Measurements from ENCODE around the gene THSD4.
"Not testable (repeated sequence)": the region's sequence is repeated elsewhere in the genome, so short reads cannot be mapped to it uniquely, and the experiment has no call there.

THSD4 gene

DNA sequence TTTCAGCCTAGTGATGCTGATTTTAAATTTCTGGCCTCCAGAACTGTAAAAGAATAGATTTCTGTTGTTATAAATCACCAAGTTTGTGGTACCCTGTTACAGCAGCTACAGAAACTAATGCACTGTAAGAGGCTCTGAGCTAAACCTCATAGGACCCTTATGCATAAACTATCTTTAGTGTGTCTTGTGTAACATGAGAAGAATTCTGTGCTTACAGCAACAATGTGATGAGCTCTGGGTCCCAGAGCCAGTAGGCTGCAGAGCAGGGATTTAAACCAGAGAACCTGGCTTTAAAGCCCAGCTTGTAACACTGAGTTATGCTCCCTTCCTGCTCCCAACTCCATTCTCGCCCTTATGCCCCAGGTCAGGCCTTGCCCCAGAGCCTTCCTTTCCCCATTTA lies 113.1 kb downstream of the THSD4 start:
- no peak for DNase-seq

- no peak for DNase-seq
These were observed 115.0 kb downstream of the THSD4 start for GRCh38 chr15:71230303-71230702.

DNA sequence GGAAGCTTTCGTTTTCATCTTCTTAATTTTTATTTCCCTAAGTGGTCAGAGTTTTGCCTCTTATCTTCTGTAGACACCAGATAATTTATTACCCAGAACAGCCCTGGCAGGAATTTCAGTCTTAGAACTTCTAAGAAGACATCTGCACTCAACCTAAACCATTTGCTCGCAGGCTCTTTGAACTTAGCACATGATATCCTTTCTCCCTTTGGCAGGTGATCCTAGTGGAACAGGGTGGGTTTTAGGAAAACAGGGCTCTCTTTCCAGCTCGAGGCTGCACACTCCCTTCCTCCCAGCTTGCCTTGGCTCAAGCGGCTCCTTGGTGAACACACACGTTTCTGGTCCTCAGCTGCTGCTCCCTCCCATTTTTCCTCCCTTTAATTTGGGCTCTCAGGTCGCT lies 116.5 kb downstream of the THSD4 start:
- no peak for DNase-seq

GRCh38 chr15:71232411-71232810 lies 117.1 kb downstream of the THSD4 start:
- DNase-seq, result no peak

DNA sequence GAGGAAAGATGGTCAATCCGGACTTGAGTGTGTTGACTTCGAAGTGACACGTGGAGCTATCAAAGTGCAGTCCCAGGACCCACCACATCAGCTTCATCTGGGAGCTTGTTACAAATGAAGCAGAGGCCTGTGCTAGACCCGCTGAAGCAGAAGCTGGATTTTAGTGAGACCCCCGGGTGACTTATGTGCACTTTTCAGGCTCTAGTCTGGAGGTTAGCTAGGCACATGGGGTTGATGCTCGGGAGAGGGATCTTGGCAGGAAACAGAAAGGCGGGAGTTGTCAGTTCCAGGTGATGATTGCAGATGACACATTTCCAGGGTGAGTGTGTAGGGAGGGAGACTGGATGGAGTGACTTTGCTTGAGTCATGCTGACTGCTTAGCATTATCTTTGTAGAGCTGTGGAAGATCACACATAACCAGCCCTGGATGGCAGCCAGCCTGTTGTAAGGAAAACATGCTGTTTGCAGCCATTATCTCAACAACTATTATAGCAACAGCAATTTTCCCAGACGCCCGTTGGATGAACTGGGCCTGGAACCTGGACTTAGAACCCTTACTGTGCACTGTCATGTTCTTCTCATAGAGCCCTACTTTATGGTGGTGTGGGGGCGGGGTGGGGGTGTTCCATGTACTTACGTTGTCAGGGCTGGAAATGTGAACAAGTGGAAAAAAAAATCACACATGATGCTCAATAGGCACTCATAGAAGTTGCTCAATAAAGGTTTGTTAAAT lies 122.4 kb downstream of the THSD4 start:
- DNase-seq, result no peak

GRCh38 chr15:71238926-71239325 lies 123.7 kb downstream of the THSD4 start:
- no peak for DNase-seq

- DNase-seq, result no peak
These were observed 124.5 kb downstream of the THSD4 start for GRCh38 chr15:71239592-71240364.

- DNase-seq, result no peak
These were observed 127.0 kb downstream of the THSD4 start for GRCh38 chr15:71242292-71242691.

- no peak for DNase-seq
These were observed 129.0 kb downstream of the THSD4 start for GRCh38 chr15:71244250-71244649.

GRCh38 chr15:71245588-71245987 lies 130.3 kb downstream of the THSD4 start:
- DNase-seq, result no peak

DNA sequence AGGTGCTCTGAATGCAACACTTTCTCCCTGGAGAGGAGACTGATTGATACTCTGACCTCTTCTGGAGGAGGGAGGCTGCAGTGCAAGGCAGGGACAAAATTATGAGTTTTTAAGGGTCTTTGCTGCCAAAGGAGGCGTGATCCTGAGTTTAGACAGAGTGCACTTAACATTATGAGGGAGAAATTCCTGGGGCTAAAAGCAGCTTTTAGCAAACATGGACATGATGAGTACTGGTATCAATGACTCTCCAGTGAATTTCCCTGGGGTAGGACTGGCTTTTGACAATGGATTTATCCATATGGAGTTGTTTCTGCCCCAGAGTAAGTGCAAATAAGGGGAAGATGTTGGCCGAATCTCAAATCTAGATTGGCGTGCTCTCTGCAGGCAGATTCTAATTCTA lies 133.1 kb downstream of the THSD4 start:
- no peak for DNase-seq

DNA sequence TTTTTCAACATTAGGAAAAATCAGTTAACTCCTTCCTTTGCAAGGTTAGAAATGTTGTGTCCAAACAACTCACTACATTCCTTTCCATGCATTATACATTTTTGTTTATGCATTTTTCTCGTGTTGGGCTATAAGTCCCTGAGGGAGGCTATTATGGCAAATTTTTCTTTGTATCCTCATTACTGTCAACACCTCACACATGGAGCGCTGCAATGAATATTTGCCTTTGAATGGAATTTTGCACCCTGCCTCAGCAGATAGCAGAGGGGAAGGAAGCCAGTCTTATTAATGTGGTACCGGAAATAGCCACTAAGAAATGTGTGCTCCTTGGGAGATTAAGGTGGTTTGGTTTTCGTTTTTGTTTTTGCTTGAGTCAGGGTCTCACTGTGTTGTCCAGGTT lies 134.7 kb downstream of the THSD4 start:
- DNase-seq, result no peak

DNA sequence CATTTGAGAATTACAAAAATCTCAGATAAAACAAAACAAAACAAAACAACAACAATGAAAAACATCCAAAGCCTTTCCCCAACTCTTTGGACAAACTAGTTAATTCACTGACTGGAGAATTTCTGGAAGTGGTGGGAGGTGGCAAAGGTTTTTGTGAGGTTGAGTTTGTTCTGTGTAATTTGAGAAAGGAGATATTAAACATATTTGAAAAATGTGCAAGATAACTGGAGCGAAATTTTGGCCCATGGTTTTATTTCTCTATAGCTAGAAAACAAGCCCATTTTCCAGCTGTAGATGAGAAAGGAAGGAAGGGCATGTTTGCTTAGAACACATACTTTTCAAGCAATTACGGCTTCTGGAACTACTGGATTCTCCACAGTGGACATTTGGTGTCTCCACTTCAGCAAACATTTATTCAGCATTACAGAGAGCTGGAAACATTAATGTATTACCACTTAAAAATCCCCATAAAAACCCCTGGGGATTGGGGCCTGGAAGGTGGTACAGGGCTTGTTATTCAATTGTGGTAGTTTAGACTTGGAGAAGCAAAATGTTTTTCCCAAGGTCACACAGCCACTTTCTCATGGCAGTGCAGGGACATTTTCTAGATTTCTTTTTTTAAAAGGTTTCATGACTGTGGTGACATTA lies 135.8 kb downstream of the THSD4 start:
- DNase-seq, result no peak

GRCh38 chr15:71251584-71252043 lies 136.3 kb downstream of the THSD4 start:
- DNase-seq, result no peak

GRCh38 chr15:71252044-71252739 lies 136.9 kb downstream of the THSD4 start:
- no peak for DNase-seq

- no peak for DNase-seq
These were observed 137.4 kb downstream of the THSD4 start for GRCh38 chr15:71252740-71253047.

DNA sequence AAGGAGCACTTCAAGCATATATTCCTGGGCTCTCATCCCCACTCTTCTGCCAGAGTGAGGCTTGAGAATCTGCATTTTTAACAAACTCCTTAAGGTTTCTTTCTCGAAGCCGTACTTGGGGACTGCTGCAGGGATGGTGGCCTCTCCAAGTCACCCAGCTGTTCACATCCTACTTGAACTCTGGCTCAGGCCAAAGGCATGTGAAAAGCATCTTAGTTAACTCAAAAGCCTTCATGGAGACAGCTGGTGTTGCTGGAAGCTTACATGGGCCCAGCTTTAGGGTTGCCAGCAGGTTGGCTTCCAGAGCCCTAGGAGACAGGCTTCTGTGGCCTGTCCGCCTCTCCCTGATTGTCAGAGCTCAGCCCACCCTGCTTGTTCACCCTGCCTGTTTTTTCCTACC lies 139.2 kb downstream of the THSD4 start:
- DNase-seq, result no peak

GRCh38 chr15:71256934-71257664 lies 141.8 kb downstream of the THSD4 start:
- DNase-seq, result no peak

GRCh38 chr15:71259866-71260265 lies 144.6 kb downstream of the THSD4 start:
- no peak for DNase-seq

DNA sequence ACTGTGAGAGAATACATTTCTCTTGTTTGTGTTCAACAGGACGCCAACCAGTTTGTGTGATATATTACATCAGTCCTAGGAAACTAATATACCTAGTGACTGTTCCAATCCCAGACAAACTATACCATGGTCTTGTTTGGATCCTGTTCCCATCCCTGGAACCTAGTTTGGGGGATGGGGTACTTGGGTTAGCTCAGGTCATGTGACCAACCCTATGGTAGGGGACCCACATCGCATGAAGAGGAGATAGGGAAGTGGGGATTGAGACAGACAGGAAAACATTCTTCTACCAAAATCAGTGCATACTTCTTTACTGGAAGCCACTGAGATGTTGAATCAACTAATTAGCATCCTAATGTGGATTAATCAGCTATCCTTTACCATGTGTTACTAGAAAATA lies 146.1 kb downstream of the THSD4 start:
- DNase-seq, result no peak

DNA sequence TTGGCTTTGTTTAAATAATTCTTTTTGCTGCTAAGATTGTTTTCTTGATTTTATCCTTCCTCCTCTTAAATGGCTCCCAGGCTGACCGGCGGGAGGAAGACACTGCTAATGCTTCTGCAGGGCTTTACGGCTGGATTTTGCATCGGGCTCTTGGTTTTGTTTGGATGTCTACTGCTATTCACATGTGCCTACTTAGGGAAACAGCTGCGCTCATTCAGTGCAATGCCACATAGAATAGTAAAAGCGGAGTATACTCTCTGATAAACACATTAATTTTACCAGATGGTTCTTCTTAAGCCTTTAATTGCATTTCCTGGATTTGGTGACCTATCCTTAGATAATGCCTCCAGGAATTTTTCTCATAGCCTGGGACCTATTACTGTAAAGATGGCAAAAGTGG lies 146.6 kb downstream of the THSD4 start:
- no peak for DNase-seq

- no peak for DNase-seq
These were observed 147.3 kb downstream of the THSD4 start for GRCh38 chr15:71262599-71262998.

DNA sequence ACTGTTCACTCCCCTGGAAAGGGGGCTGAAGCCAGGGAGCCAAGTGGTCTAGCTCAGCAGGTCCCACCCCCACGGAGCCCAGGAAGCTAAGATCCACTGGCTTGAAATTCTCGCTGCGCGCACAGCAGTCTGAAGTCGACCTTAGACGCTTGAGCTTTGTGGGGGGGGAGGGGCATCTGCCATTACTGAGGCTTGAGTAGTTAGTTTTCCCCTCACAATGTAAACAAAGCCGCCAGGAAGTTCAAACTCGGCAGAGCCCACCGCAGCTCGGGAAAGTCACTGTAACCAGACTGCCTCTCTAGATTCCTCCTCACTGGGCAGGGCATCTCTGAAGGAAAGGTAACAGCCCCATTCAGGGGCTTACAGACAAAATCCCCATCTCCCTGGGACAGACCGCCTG lies 150.3 kb downstream of the THSD4 start:
- DNase-seq, result not testable (repeated sequence)
